PC-3 (cell line): Measurements from ENCODE around the gene PCDHGB6.

Source experiments
- CTCF ChIP-seq: fragments of 300-600 bp; sonication (generic); conservative IDR thresholded peaks from 2 replicates; pipeline ENCODE4 v1.5.1; 2017; ENCODE audit warnings: antibody characterized with exemption, low read depth, mild to moderate bottlenecking, low read length
- EZH2 ChIP-seq: fragments of 300-600 bp; sonication (generic); IDR thresholded peaks from one replicate; pipeline ENCODE4 v1.6.1; 2017; ENCODE audit warnings: antibody characterized with exemption, mild to moderate bottlenecking, low read length; ENCODE audit not compliant: unreplicated experiment

DNA sequence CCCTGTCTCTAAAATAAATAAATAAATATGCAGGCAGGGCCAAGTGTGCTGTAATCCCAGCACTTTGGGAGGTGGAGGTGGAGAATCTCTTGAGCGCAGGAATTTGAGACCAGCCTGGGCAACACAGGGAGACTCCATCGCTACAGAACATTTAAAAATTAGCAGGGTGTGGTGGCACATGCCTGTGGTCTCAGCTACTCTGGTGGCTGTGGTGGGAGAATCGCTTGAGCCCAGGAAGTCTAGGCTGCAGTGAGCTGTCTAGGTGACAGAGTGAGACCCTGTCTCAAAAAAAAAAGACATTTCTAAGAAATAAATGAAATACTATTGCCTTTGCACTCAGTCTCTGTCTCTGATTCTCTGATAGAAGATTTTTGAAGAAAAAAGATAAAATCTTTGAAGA is 3.8 kb downstream of the PCDHGB6 start:
- TF ChIP-seq CTCF, result no peak
- TF ChIP-seq EZH2, result no peak
